GM12878 (cell line): ENCODE data around the gene HOXD1. TPM values are rescaled to one million over a fixed set of nuclear protein-coding genes. Genes with fewer than 3 reads are reported as not detected.

ENCODE experiments used
- ATAC-seq: fragments of 200-7000 bp; cut with Tn5 transposase; 3 replicates; pipeline ENCODE4 v1.9.1; 2020; ENCODE audit warnings: mild to moderate bottlenecking, moderate library complexity
- BruUV-seq: library from RNA; stranded (reverse); fragments of 400-500 nt; replicated peaks from 2 replicates; lab custom pipeline; 2021; lab: Mats Ljungman, UMichigan
- CTCF ChIA-PET: fragments of 300-600 bp; sonication (Branson Sonifier 250); formaldehyde crosslinking; extraction: SDS; loops from one replicate; lab custom pipeline; 2021; ENCODE audit warnings: inconsistent platforms; lab: Yijun Ruan, JAX
- POLR2A ChIA-PET: fragments of 350-600 bp; formaldehyde crosslinking; extraction: SDS; loops from one replicate; lab custom pipeline; 2021; ENCODE audit warnings: inconsistent platforms; lab: Charles Lee
- RAD21 ChIA-PET: fragments of 300-600 bp; sonication (Branson Sonifier 250); formaldehyde crosslinking; loops from one replicate; lab custom pipeline; 2023; ENCODE audit warnings: antibody characterized with exemption; ENCODE audit not compliant: unreplicated experiment; lab: Charles Lee
- SMC1A ChIA-PET: fragments of 300-600 bp; sonication (Branson Sonifier 250); formaldehyde crosslinking; loops from one replicate; lab custom pipeline; 2023; ENCODE audit not compliant: unreplicated experiment, uncharacterized antibody; lab: Charles Lee
- DNase-seq: peaks from one replicate; pipeline ENCODE4 v3.0.0-alpha.2; 2011; ENCODE audit warnings: low read depth, low spot score
- FAIRE-seq: peaks from 3 replicates; lab custom pipeline; 2011; peaks lifted over from hg19 to GRCh38; lab: Jason Lieb, UNC
- H2AFZ ChIP-seq: 2 replicates; pipeline ENCODE4 v1.6.0; 2011; ENCODE audit warnings: low read depth, low read length, control low read depth; ENCODE audit not compliant: control insufficient read depth
- H3K27ac ChIP-seq: 2 replicates; pipeline ENCODE4 v1.5.1; 2011; ENCODE audit warnings: control low read depth; ENCODE audit not compliant: control insufficient read depth, insufficient read depth
- H3K27me3 ChIP-seq, 2 experiments: replicated peaks in 1 of 2; 2 replicates each; pipeline versions ENCODE4 v1.6.0 to v1.6.1; 2011; ENCODE audit warnings: low read length in 1 of 2; ENCODE audit not compliant: control insufficient read depth in 2 of 2, insufficient read depth in 2 of 2
- H3K36me3 ChIP-seq, 2 experiments: 2 replicates each; pipeline ENCODE4 v1.5.1; 2011; ENCODE audit warnings: low read length in 1 of 2; ENCODE audit not compliant: control insufficient read depth in 2 of 2, insufficient read depth in 2 of 2
- H3K4me1 ChIP-seq: 2 replicates; pipeline ENCODE4 v1.6.1; 2011; ENCODE audit warnings: mild to moderate bottlenecking, low read length, moderate library complexity, mixed read lengths; ENCODE audit not compliant: control insufficient read depth, insufficient read depth
- H3K4me2 ChIP-seq: 2 replicates; pipeline ENCODE4 v1.6.0; 2011; ENCODE audit warnings: control low read depth; ENCODE audit not compliant: control insufficient read depth, insufficient read depth
- H3K4me3 ChIP-seq: fragments of 200-600 bp; sonication (generic); 2 replicates; pipeline ENCODE4 v1.5.1; 2016
- H3K79me2 ChIP-seq: 2 replicates; pipeline ENCODE4 v1.6.0; 2011; ENCODE audit warnings: low read length; ENCODE audit not compliant: control insufficient read depth, insufficient read depth
- H3K9ac ChIP-seq: 2 replicates; pipeline ENCODE4 v1.8.0; 2011; ENCODE audit warnings: low read length, control low read depth, mixed read lengths; ENCODE audit not compliant: control insufficient read depth, insufficient read depth
- H3K9me3 ChIP-seq: replicated peaks from 3 replicates; pipeline ENCODE4 v1.5.1; 2011; ENCODE audit warnings: mild to moderate bottlenecking, low read length; ENCODE audit not compliant: control insufficient read depth, insufficient read depth
- H4K20me1 ChIP-seq: 2 replicates; pipeline ENCODE4 v1.6.0; 2011; ENCODE audit not compliant: control insufficient read depth, insufficient read depth
- CEBPB ChIP-seq, 2 experiments: fragments of 150-350 bp in 1 of 2; IDR thresholded peaks; 2 replicates each; pipeline ENCODE4 v1.6.1; 2012 to 2014; ENCODE audit warnings: low read depth in 2 of 2, low read length in 2 of 2, borderline replicate concordance in 1 of 2, inconsistent platforms in 1 of 2
- KDM1A ChIP-seq: fragments of 200-600 bp; sonication (generic); IDR thresholded peaks from 2 replicates; pipeline ENCODE4 v1.6.1; 2016; ENCODE audit warnings: borderline replicate concordance
- NR2F1 ChIP-seq: fragments of 450-650 bp; conservative IDR thresholded peaks from 2 replicates; pipeline ENCODE4 v1.6.1; 2017; ENCODE audit warnings: mild to moderate bottlenecking
- PRDM15 ChIP-seq: fragments of 450-650 bp; formaldehyde crosslinking; IDR thresholded peaks from 2 replicates; pipeline ENCODE4 v1.4.0; 2020; ENCODE audit warnings: mild to moderate bottlenecking, moderate library complexity
- RB1 ChIP-seq: fragments of 450-650 bp; formaldehyde crosslinking; IDR thresholded peaks from 2 replicates; pipeline ENCODE4 v1.6.1; 2017; ENCODE audit warnings: mild to moderate bottlenecking, borderline replicate concordance
- RCOR1 ChIP-seq: conservative IDR thresholded peaks from 2 replicates; pipeline ENCODE4 v1.6.1; 2012; ENCODE audit warnings: low read depth, low read length, improper control_type of control experiment
- SP1 ChIP-seq: IDR thresholded peaks from one replicate; pipeline ENCODE4 v1.6.1; 2011; ENCODE audit warnings: low read depth, low read length
- SUZ12 ChIP-seq: fragments of 200-600 bp; sonication (generic); IDR thresholded peaks from one replicate; pipeline ENCODE4 v1.6.1; 2018; ENCODE audit warnings: antibody characterized with exemption, mild to moderate bottlenecking; ENCODE audit not compliant: unreplicated experiment
- TARDBP ChIP-seq: IDR thresholded peaks from 2 replicates; pipeline ENCODE4 v1.6.1; 2016; ENCODE audit warnings: borderline replicate concordance
- TCF3 ChIP-seq: IDR thresholded peaks from 2 replicates; pipeline ENCODE4 v1.6.1; 2012; ENCODE audit warnings: low read depth, mild to moderate bottlenecking, low read length, borderline replicate concordance; ENCODE audit not compliant: insufficient read depth
- WGBS: methylation state at CpG from one replicate; pipeline ENCODE4 v1.1.6; 2016; ENCODE audit warnings: low lambda C conversion rate; ENCODE audit not compliant: insufficient replicate concordance, insufficient coverage; ENCODE audit errors: missing lambda C conversion rate; 5-methylcytosine and 5-hydroxymethylcytosine counted together
- in situ Hi-C: fragments of 300-500 bp; cut with MboI; formaldehyde crosslinking; loops from 9 replicates; pipeline ENCODE4 v1.14.3; 2018; ENCODE audit warnings: mixed read lengths
- intact Hi-C: fragments of 100-400 bp; cut with micrococcal nuclease; formaldehyde crosslinking; loops from one replicate; pipeline ENCODE4 v1.14.2; 2022; ENCODE audit not compliant: unreplicated experiment
- polyA plus RNA-seq, 11 experiments: library from polyadenylated mRNA; depleted of rRNA in 4 of 11; unstranded in 6 of 11; stranded (reverse) in 5 of 11; fragments of >200 nt; fragmentation: Nextera tagmentation in 4 of 11; fragmentation: Illumina TruSeq in 1 of 11; extraction: Ambion mirVana in 4 of 11; extraction: Trizol in 1 of 11; gene quantifications; 1 replicate in 1 of 11; 2 replicates in 10 of 11; pipeline versions ENCODE4 v1.2.1 to v1.2.3, GENCODE V29; 2011 to 2016; ENCODE audit warnings: inconsistent platforms in 2 of 11, missing spikeins in 2 of 11, low read depth in 1 of 11
- total RNA-seq, 4 experiments: library from RNA; depleted of rRNA in 3 of 4; stranded (reverse); fragments of >200 nt in 3 of 4; fragmentation: Illumina TruSeq in 1 of 4; extraction: Trizol in 1 of 4; gene quantifications; 2 replicates each; pipeline versions ENCODE4 v1.2.1 to v1.2.3, GENCODE V29; 2013 to 2021

HOXD1 gene
- total and polyA plus RNA-seq, 10 of the 15 experiments (the other 5 are each of a cell fraction or from before 2014, with no cell fraction given): not detected

- TF ChIP-seq NR2F1 (no peak), CEBPB (IDR thresholded peaks at IDR 0.05; ENCODE audit: borderline replicate concordance in 1 of 2, low read depth in 2 of 2, low read length in 2 of 2) (no peak), RB1 (no peak), SP1 (no peak), TCF3 (no peak), KDM1A (no peak)
Measured at GRCh38 chr2:176147800-176148496, 40.5 kb upstream of the HOXD1 start (continued).

- H3K27ac ChIP-seq: no peak overlapping the region
- DNase-seq (no peak), FAIRE-seq (no peak), ATAC-seq (no peak)
- in situ Hi-C loops: loop anchor here (25.0 kb wide), 1 partner anchor 1188 kb away; no protein-coding TSS in a partner anchor
- POLR2A ChIA-PET: no interaction called here
- BruUV-seq: no TSS peak
- no peaks in the 10 kb centered on the region for H3K4me1 ChIP-seq
- no peaks in the 10 kb centered on the region for H4K20me1 ChIP-seq
- CTCF ChIA-PET: no interaction called here
- RAD21 ChIA-PET: no interaction called here
- 39% methylated on average over 11 of the region's 11 CpGs for WGBS
- intact Hi-C loops: no loop called here
- no peak overlapping the region for H3K4me2 ChIP-seq
- TF ChIP-seq SUZ12 (no peak), TARDBP (no peak), RCOR1 (no peak), PRDM15 (CRISPR knock-in tag) (no peak)
- SMC1A ChIA-PET: no interaction called here
- no peaks in the 10 kb centered on the region for H3K9me3 ChIP-seq
- H3K36me3 ChIP-seq: no peaks in the 10 kb centered on the region
- no peak overlapping the region for H2AFZ ChIP-seq
- no peaks in the 10 kb centered on the region for H3K79me2 ChIP-seq
- H3K27me3 ChIP-seq: peaks cover 10 to 33% of the 10 kb centered on the region in 2 experiments
- H3K4me3 ChIP-seq: no peak overlapping the region
- H3K9ac ChIP-seq: no peak overlapping the region
Measured at GRCh38 chr2:176148751-176149421, 39.6 kb upstream of the HOXD1 start.
